HCT116 (cell line): ENCODE data around the gene SCCPDH. TPM values are rescaled to one million over a fixed set of nuclear protein-coding genes. Genes with fewer than 3 reads are reported as not detected.

Experiments used
- ATAC-seq: fragments of 200-7000 bp; cut with Tn5 transposase; 2 replicates; pipeline ENCODE4 v1.9.1; 2020; ENCODE audit warnings: mild to moderate bottlenecking, moderate library complexity
- BruUV-seq: library from RNA; stranded (reverse); fragments of 400-500 nt; replicated peaks from 2 replicates; lab custom pipeline; 2021; lab: Mats Ljungman, UMichigan
- CTCF ChIA-PET: fragments of 300-600 bp; sonication (Branson Sonifier 250); formaldehyde crosslinking; loops from one replicate; lab custom pipeline; 2021; ENCODE audit warnings: antibody characterized with exemption; lab: Charles Lee
- POLR2A ChIA-PET: fragments of 300-600, 350-600 bp; sonication (Branson Sonifier 250); formaldehyde crosslinking; loops from one replicate; lab custom pipeline; 2021; ENCODE audit warnings: antibody characterized with exemption; lab: Charles Lee
- RAD21 ChIA-PET, 2 experiments: fragments of 300-600 bp; sonication (Branson Sonifier 250); formaldehyde crosslinking; loops; one replicate each; lab custom pipeline; 2023; ENCODE audit warnings: low total read pairs in 2 of 2; ENCODE audit not compliant: uncharacterized antibody in 2 of 2, unreplicated experiment in 2 of 2, low non-redundant PET in 1 of 2; lab: Charles Lee
- DNase-seq: peaks from one replicate; pipeline ENCODE4 v3.0.0-alpha.2; 2010; ENCODE audit warnings: low read depth, low spot score
- H2AFZ ChIP-seq: fragments of 200-600 bp; shearing (Covaris generic), sonication (generic); 2 replicates; pipeline ENCODE4 v1.6.1; 2017; ENCODE audit warnings: low read depth, mixed run types, mixed read lengths, antibody characterized with exemption, low read length; ENCODE audit not compliant: poor library complexity, severe bottlenecking
- H3K27ac ChIP-seq: 2 replicates; pipeline ENCODE4 v1.5.1; 2012; ENCODE audit warnings: low read depth, low read length
- H3K27me3 ChIP-seq: fragments of 200-600 bp; sonication (generic); 2 replicates; pipeline ENCODE4 v1.6.1; 2016; ENCODE audit warnings: mixed run types, low read length, mixed read lengths; ENCODE audit not compliant: insufficient read depth
- H3K36me3 ChIP-seq, 2 experiments: fragments of 200-500 bp in 1 of 2; fragments of 200-600 bp in 1 of 2; sonication (Bioruptor generic) in 1 of 2; sonication (generic) in 1 of 2; 2 replicates each; pipeline versions ENCODE4 v1.5.1 to v1.6.1; 2014 to 2016; ENCODE audit warnings: low read length in 2 of 2, inconsistent platforms in 1 of 2, mixed read lengths in 1 of 2, mixed run types in 1 of 2; ENCODE audit not compliant: insufficient read depth in 2 of 2, control insufficient read depth in 1 of 2
- H3K4me1 ChIP-seq, 2 experiments: fragments of 200-600 bp in 1 of 2; sonication (generic) in 1 of 2; 2 replicates each; pipeline versions ENCODE4 v1.5.1 to v1.6.1; 2012 to 2017; ENCODE audit warnings: low read length in 2 of 2, inconsistent platforms in 1 of 2, mild to moderate bottlenecking in 1 of 2, mixed read lengths in 1 of 2, mixed run types in 1 of 2, moderate library complexity in 1 of 2; ENCODE audit not compliant: insufficient read depth in 2 of 2, control insufficient read depth in 1 of 2
- H3K4me2 ChIP-seq: fragments of 200-600 bp; sonication (generic); 2 replicates; pipeline ENCODE4 v1.6.1; 2017; ENCODE audit warnings: mixed run types, low read length, mixed read lengths
- H3K4me3 ChIP-seq, 2 experiments: fragments of 200-600 bp in 1 of 2; sonication (generic) in 1 of 2; replicated peaks in 1 of 2; 2 replicates each; pipeline ENCODE4 v1.5.1; 2011 to 2016; ENCODE audit warnings: low read length in 2 of 2, control low read depth in 1 of 2, low read depth in 1 of 2, mild to moderate bottlenecking in 1 of 2, mixed read lengths in 1 of 2, mixed run types in 1 of 2
- H3K79me2 ChIP-seq: fragments of 200-600 bp; sonication (generic); 2 replicates; pipeline ENCODE4 v1.6.1; 2017; ENCODE audit warnings: mild to moderate bottlenecking, mixed run types, low read length, moderate library complexity, mixed read lengths; ENCODE audit not compliant: insufficient read depth
- H3K9ac ChIP-seq: fragments of 200-600 bp; sonication (generic); 2 replicates; pipeline ENCODE4 v1.6.1; 2016; ENCODE audit warnings: low read length, mixed read lengths
- H3K9me2 ChIP-seq: fragments of 200-600 bp; sonication (generic), shearing (Covaris generic); 2 replicates; pipeline ENCODE4 v1.6.1; 2017; ENCODE audit warnings: mixed run types, mild to moderate bottlenecking, moderate library complexity; ENCODE audit not compliant: insufficient read depth
- H3K9me3 ChIP-seq, 2 experiments: fragments of 200-500 bp in 1 of 2; fragments of 200-600 bp in 1 of 2; sonication (Bioruptor generic) in 1 of 2; sonication (generic) in 1 of 2; 2 replicates each; pipeline ENCODE4 v1.6.1; 2014 to 2017; ENCODE audit warnings: low read length in 2 of 2, mixed read lengths in 2 of 2, inconsistent platforms in 1 of 2, low read depth in 1 of 2, mild to moderate bottlenecking in 1 of 2, mixed run types in 1 of 2, moderate library complexity in 1 of 2; ENCODE audit not compliant: control insufficient read depth in 1 of 2, insufficient read depth in 1 of 2
- H4K20me1 ChIP-seq: fragments of 200-600 bp; sonication (generic), shearing (Covaris generic); 2 replicates; pipeline ENCODE4 v1.6.1; 2017; ENCODE audit warnings: mixed run types, mild to moderate bottlenecking, moderate library complexity; ENCODE audit not compliant: insufficient read depth
- ATF3 ChIP-seq: IDR thresholded peaks from 2 replicates; pipeline ENCODE4 v1.6.1; 2012
- CBX3 ChIP-seq: IDR thresholded peaks from 2 replicates; pipeline ENCODE4 v1.6.1; 2012; ENCODE audit warnings: low read depth
- CEBPB ChIP-seq: IDR thresholded peaks from 2 replicates; pipeline ENCODE4 v1.6.1; 2012; ENCODE audit warnings: low read depth
- CTCF ChIP-seq, 3 experiments: fragments of 200-600 bp in 1 of 3; sonication (generic) in 1 of 3; IDR thresholded peaks in 2 of 3; conservative IDR thresholded peaks in 1 of 3; 2 replicates each; pipeline ENCODE4 v1.5.1; 2012 to 2017; ENCODE audit warnings: low read depth in 2 of 3, low read length in 2 of 3, antibody characterized with exemption in 1 of 3, borderline replicate concordance in 1 of 3, control low read depth in 1 of 3, mild to moderate bottlenecking in 1 of 3, mixed read lengths in 1 of 3, mixed run types in 1 of 3, moderate library complexity in 1 of 3; ENCODE audit not compliant: insufficient read depth in 1 of 3
- EGR1 ChIP-seq: IDR thresholded peaks from 2 replicates; pipeline ENCODE4 v1.6.1; 2012; ENCODE audit warnings: low read depth
- EZH2 ChIP-seq: fragments of 200-600 bp; sonication (generic); IDR thresholded peaks from 2 replicates; pipeline ENCODE4 v1.6.1; 2017; ENCODE audit warnings: antibody characterized with exemption, mixed run types
- EZH2phosphoT487 ChIP-seq: fragments of 200-600 bp; IDR thresholded peaks from 2 replicates; pipeline ENCODE4 v1.6.1; 2018; ENCODE audit warnings: antibody characterized with exemption, borderline replicate concordance
- JUND ChIP-seq: IDR thresholded peaks from 2 replicates; pipeline ENCODE4 v1.6.1; 2012
- MAX ChIP-seq: IDR thresholded peaks from 2 replicates; pipeline ENCODE4 v1.6.1; 2012
- POLR2AphosphoS5 ChIP-seq: IDR thresholded peaks from 2 replicates; pipeline ENCODE4 v1.6.1; 2011; ENCODE audit warnings: mild to moderate bottlenecking, low read depth, low read length, moderate library complexity
- YY1 ChIP-seq: IDR thresholded peaks from 2 replicates; pipeline ENCODE4 v1.6.1; 2011; ENCODE audit warnings: low read length, low read depth, moderate library complexity, mild to moderate bottlenecking; ENCODE audit not compliant: insufficient replicate concordance; ENCODE audit errors: extremely low read depth
- ZFX ChIP-seq: fragments of 450-650 bp; IDR thresholded peaks from 2 replicates; pipeline ENCODE4 v1.6.1; 2017
- ZNF274 ChIP-seq: fragments of 200-500 bp; sonication (Bioruptor generic); IDR thresholded peaks from 2 replicates; pipeline ENCODE4 v1.6.1; 2014; ENCODE audit warnings: mild to moderate bottlenecking, low read depth, low read length, inconsistent platforms
- intact Hi-C: fragments of 100-400 bp; cut with micrococcal nuclease; formaldehyde crosslinking; loops from 2 replicates; pipeline ENCODE4 v1.10.0; 2022
- total RNA-seq: library from RNA; stranded (reverse); gene quantifications from one replicate; pipeline ENCODE4 v1.2.1, GENCODE V29; 2021; ENCODE audit not compliant: unreplicated experiment

The SCCPDH gene
- total RNA-seq, 1 experiment from 2014 or later: 0.30 TPM

GRCh38 chr1:246784621-246785493, 60.6 kb downstream of the SCCPDH start:
- intact Hi-C loops: no loop called here
- Histone ChIP-seq H3K27me3 (no peaks in the 10 kb centered on the region), H4K20me1 (no peaks in the 10 kb centered on the region), H3K27ac (no peak overlapping the region), H3K4me2 (no peak overlapping the region), H3K4me1 (no peaks in the 10 kb centered on the region), H3K36me3 (no peaks in the 10 kb centered on the region), H3K9ac (no peak overlapping the region), H2AFZ (no peak overlapping the region), H3K9me2 (no peaks in the 10 kb centered on the region), H3K79me2 (no peaks in the 10 kb centered on the region), H3K4me3 (no peak overlapping the region), H3K9me3 (peaks cover 0 to 5% of the 10 kb centered on the region in 2 experiments; a peak in 2 of 4 replicates)
- TF ChIP-seq CBX3 (no peak), ZFX (no peak), POLR2AphosphoS5 (no peak), YY1 (no peak), EZH2 (no peak), ZNF274 (no peak), MAX (no peak), JUND (no peak), ATF3 (no peak), CEBPB (no peak), CTCF (IDR thresholded peaks at IDR 0.05 in 2 of 3, conservative IDR thresholded peaks at IDR 0.05 in 1 of 3; ENCODE audit: borderline replicate concordance in 1 of 3, insufficient read depth in 1 of 3, low read depth in 2 of 3, low read length in 2 of 3) (no peak), EGR1 (no peak), EZH2phosphoT487 (no peak)
- DNase-seq (no peak), ATAC-seq (no peak)
- ChIA-PET RAD21 (no interaction called here), POLR2A (no interaction called here), CTCF (no interaction called here)
- no TSS peak for BruUV-seq
